ENCODE data around the gene SCAPER.

Gene SCAPER

DNA sequence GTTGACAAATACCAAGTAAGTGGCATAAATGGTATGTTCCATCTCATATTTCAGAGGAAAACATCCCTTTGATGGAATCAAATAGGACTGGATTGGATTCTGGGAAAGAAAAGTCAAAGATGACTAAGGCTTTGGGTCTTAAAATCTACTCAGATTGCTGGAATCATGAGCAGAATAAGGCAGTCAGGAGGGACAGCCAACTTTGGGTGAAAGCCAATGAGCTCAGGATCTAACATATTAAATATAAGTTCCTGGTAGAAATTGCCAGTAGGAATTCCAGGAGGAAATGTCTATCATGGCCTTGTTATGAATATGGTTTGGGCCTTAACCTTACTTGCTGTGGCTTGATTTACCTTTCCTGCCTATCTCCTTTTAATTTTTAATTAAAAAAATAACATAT lies 513.3 kb downstream of the SCAPER start:
- DNase-seq: no peak

DNA sequence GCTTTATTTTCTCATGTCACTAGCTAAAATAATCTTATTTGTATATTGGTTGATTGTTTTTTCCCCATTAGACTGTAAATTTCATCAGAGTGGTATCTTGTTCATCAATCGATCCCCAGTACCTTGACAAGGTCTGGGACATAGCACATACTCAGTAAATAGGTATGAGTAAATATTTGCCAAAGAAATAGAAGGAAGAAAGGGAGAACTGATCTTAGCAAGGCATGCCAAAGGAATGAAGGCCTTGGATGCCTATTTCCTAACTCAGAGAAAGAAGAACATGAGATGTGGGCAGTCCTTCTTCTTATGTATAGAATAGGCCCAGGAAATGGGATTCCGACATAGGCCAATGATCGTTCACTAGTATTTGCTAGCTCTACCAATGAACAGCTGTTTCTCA lies 513.8 kb downstream of the SCAPER start:
- no peak for DNase-seq

DNA sequence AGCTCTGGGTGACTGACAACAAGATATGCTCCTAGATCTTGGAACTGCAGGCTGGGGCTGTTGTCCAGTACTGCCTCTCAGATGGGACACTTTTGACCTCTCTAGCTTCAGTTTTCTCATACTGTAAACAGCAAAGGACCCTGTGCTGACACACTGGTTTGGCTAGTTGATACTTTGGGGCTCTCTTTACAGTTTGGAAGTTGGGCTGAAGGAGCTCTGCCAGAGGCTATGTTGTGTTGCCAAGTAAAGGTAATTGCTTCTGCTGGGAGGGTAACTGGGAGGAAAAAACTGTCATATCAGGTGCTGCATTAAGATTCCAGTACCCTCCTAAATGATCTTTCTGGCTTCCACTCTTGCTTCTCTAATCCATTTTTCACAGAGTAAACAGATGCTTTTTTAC lies 514.6 kb downstream of the SCAPER start:
- DNase-seq: no peak

DNA sequence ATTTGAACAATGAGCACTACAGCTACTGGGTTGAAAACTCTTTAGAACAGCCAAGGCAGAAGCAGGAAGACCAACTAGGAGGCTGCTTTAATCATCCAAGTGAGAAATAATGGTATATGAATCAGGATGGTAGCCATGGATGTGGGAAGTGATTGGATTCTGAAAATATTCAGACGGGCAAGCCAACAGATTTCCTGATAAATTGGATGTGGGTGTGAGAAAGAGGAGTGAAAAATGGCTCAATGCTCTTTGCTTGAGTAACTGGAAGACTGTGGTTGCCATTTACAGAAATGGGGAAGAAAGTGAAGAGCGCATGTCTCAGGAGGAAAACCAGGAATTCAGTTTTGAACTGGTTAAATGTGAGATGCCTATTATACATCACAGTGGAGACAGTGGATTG lies 518.2 kb downstream of the SCAPER start:
- no peak for DNase-seq

DNA sequence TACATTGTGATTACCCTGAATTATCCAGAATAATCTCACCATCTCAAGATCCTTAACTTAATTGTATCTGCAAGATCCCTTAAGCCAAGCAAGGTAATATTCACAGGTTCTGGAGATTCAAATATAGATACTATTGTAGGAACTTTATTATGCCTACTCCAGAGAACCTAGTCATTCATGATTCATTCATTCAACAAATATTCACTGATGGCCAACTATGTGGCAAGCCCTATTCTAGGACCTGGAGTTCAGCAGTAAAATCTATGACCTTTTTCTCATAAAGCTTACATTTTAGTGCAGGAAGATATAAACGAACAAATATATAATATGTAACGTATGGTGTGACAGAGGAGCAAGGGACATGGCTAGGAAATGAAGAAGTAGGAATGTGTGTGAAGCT lies 519.0 kb downstream of the SCAPER start:
- DNase-seq: no peak

DNA sequence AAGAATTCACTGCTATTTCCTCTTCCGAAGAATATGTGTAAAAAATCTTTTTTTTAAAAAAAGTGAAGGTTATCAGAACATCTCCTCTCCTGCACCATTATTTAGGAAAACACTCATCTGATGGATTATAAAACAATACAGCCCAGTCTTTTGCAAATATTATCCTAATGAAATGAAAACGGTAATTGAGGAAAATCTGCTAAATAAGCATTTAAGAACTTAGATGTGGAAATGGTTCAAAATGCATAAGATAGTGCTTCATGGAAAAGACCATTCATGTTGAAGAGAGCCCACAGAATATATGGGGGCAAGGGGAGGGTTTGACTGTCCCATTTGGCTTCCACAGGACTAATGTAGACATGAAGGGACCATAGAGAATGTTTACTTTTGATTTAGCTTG lies 520.7 kb downstream of the SCAPER start:
- no peak for DNase-seq

DNA sequence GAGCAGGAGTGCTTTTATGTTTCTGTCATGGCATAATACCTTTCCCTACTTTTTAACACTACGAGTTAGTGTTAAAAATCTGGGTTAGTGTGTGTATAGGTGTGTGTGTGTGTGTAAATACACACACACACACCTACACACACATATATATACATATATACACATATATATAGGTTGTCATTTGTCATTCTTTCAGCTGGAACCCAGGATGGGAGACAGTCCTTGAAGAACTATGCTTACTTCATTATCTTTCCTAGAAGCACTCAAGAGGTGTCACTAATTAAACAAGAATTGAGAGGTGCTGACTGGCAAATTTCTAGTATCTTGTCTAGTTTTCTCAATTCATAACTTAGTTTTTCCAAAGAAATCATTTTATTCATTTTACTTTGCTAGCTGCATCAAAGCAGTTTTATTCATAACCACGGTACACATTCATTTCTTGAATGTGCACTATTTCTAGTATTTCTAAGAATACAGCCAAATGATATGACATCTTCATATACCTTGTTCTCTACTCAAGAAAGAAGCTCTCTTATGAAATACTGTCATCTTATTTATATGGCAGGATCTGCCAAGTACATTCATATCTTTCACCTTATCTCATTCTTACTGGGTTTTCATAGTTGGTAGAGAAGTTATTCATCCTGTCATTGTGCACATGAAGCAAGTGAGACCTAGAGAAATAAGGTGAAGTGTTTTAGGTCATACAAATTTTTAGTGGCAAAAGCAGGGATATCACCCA lies 522.0 kb downstream of the SCAPER start:
- no peak for DNase-seq

DNA sequence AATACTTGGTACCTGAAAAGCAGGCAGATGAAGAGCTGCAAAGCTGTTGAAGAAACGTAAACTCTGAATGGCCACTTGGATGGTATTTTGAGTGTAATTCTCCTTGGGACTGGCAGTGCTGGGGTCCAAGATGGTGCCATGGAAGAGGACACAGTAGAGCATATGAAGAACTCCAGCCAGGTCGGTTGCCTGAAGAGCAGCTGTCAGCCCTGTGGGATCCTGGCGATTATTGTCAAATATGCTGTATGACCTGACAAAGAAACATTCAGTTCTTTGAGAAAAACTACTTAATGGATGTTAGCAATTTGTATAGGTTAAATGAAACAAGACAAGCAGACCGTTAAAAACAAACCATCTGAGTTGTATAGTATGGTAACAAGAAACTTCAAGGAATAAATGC lies 523.8 kb downstream of the SCAPER start:
- DNase-seq: no peak

DNA sequence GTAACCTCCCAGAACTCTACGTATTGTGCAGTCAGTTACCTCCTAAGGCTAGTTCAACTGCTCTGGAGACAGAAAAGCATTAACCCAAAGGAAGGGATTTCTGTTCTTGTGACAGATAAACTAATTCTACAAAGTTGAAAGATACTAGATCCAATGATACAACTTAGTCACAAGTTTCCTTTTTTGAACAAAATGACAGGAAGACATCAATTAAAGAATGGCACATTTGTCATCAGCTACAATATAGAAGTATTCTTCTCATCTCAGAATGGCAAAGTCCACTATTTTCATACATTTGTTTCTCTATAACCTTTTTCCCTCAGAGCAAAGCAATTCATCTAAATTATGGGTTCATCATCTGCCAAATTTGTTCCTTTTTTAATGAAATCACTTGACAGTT lies 524.9 kb downstream of the SCAPER start:
- DNase-seq: no peak

DNA sequence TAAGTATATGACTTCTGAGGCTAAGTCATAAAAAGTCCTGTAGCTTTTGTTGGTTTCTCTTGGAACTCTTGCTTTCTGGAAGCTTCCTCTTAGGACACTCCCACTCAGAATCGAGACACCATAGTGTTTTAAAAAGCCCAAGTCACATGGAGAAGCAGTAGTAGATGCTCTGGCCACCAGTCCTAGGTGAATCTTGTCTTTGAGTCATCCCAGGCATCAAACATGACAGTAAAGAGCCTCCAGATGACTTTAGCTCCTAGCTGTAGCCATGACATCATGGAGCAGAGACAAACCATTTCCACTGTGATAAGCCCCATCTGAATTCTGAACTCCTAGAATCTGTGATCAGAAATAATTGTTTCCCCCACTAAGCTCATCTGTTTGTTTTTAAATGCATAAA lies 526.4 kb downstream of the SCAPER start:
- no peak for DNase-seq

DNA sequence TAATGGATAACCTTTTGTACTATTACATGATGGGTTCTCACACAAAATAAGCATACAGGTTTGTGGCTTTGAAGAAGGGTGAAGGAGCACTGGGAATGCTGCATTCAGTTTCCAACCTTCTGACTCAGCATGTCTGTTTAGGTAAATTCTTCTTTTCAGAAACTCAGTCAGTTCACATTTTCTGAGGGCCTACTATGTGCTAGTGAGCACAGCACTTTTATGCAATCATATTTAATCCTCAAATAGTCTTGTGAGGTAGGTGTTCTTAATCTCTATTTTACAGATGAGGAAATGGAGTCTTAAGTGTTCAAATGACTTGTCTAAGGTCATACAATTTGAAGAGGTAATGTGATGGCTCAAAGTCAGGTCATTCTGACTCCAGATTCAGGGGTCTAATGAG lies 527.4 kb downstream of the SCAPER start:
- no peak for DNase-seq

DNA sequence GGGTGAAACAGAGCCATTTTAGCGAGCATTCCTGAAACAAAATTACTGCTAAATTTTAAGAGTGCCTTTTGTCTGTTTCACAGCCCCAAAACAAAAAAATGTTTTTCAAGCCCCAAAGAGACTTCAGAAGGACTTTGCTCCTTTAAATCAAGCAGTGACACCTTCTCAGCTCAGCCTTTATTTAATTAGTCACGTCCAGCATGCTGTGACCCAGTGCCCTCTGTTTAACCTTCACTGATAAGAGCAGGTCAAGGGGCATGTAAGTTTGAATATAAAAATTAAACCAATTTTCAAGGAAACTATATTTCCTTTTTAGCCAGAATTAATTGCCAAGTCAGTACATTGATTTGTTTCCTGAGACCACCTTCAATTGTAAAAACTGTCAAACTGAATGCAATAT lies 527.9 kb downstream of the SCAPER start:
- DNase-seq: no peak

DNA sequence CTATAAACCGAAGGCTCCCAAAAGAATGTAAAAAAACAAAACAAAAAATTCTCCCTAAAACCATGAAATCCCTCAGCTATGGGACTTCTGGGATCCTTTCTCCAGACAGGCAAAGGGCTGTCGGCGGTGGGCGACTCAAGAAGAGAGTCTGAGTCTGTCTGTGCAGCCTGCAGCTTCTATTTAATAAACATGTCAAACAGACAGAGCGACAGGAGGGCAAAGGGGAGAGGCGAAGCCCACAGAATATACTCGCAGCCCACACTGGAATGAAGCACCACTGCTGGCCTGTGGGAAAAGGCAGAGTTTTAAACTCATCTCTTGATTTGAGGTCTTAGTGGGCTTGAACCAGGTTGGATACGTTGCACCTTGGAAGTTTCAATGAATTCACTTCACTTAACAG lies 528.3 kb downstream of the SCAPER start:
- DNase-seq: no peak

DNA sequence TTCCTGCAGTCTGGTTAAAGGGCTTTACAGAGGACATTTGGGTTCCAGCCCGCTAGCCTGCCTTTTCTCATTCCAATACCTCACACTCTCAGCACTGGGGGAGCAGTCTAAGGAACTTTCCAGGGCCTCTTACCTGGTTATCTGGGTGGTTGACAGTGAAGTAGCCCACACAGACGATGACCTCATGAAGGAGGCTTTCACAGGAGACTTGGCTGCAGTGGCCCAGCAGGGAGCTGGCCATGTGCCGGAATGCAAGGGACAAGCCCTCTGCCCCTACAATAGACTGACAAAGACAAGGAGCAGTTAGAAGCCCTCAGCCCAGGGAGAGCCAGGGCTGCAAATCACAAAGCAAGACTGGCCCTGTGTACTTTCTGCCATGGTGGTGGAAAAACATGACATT lies 529.1 kb downstream of the SCAPER start:
- DNase-seq: no peak

DNA sequence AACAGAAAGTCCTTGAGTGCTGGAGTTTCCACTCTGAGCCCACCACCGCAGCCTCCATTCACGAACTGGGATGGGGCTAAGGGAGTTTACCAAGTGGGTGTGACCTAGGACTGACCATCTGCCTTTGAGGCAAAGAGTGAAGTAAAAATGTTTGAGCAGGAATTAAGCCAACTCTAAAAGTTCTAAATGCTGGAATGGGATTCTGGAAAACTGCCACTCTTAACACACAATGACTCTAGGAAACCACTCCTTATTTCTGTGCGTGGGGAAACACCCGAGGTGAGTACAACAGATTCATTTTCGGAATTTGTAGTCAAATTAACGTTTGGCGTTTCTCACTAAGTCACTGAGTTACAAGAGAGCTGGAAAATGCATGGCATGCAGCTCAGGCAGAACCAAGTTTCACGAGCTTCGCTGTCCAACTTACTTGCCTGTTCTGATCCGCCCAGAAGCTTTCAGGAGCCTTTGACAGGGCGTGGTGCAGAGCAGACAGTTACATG lies 537.0 kb downstream of the SCAPER start:
- DNase-seq: no peak

DNA sequence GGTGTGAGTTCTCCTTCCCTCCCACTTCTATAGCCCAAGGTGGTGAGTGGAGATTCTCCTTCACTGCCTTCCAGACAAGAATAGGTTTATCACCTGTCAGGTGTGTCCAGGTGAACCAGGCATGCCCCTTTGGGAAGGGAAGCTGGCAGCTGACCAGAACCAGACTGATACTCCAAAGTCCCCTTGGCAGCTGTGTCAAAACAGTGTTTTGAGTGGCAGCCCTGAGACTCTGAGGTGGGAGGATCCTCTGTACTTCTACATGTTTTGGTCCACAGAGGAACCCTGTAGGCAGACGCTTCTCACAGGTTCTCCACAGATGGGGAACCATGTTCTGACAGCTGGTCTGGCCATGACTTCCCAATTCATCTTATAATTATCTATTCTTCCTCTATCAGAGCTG lies 538.4 kb downstream of the SCAPER start:
- no peak for DNase-seq

DNA sequence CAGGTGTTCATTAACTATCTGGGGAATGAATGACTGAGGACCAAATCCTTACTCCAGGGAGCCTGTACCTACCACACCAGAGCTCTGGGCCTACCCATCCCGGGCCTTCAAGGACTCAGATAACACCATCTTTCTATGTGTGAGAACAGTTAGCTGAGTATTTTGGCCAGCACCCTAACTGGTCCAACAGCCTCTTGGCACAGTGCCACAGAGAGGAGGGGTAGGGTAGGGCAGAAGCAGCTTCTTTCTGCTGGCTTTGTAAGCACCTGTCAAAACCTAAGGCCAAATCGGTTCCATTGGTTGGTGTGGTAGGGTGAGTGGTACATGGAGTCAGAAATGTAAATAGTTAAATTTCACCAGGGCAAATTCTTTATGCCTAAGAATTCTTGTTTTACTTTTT lies 541.9 kb downstream of the SCAPER start:
- no peak for DNase-seq

DNA sequence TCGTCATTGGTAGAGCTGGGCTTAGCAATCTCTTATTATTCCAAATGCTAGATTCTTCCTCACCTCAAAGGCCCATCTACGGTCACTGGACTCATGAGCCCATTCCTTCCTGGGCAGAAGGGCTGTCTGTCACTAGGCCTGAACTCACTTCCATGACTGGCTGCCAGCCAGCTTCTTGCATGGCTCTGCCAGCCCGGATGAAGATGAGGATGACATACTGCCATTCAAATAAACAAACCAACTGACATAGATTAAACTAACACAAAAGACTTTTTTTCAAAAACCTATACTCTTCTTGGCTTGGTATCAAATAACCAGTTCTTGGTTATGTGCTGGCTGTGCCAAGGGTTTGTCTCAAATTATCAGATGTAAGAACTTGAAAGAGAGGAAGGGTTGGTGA lies 544.7 kb downstream of the SCAPER start:
- no peak for DNase-seq

DNA sequence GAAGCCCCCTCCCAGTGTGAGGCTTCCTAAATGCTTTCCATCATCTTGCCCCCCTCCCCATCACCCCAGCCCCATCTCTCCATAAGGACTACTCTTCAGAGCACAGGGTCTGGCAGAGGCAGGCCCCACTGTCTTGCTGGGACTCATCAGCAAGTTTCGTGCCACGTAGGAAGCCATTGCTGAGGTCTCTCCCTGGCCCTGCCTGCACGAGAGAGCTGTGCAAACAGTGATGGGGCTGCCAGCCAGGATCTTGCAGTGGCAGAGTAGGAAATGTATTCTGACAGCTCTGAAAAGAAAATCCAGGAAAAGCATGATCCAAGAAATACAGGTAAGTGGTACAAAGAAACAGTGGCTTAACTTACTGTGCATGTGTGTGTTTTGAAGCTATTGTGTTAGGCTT lies 546.0 kb downstream of the SCAPER start:
- no peak for DNase-seq

DNA sequence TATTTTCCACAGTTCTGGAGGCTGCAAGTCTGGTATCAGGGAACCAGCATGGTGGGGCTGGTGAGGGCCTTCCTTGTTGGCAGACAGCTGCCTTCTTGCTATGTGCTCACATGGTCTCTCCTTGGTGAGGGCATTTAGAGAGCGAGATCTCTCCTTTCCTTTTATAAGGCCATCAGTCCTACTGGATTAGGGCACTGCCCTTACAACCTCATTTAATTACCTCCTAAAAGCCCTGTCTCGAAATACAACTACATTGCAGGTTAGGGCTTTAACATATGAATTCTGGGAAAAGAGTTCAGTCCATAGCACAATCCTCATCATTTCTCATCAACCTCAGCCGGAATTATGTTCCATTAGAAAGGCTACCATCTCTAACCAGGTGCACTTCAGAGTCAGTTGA lies 546.7 kb downstream of the SCAPER start:
- no peak for DNase-seq

DNA sequence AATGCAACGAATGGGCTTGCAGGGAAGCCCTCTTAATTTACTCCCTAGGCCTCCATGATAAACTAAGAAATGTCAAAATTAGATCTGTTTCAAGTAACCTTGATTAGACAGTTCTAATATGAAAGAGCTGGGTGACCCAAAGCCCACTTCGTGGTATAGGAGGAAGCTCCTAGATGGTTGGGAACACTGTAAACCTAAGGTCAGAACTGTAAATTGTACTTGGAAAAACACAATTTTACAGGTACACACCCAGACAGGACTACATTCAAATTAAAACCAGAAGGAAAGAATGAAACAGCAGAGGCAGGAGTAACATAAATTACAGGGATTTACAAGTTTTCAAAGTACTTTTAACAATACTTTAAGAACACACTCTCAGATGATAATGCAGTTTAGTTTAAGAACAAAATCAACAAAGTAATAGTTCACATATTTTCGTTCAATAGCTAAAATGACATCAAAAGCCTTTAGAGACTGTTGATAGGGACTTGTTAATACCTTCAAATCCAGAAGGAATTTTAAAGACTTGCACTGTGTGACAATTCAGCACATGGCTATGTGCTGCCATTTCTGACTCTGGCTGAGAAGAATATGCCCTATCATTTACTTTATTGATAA lies 550.2 kb downstream of the SCAPER start:
- DNase-seq: no peak

DNA sequence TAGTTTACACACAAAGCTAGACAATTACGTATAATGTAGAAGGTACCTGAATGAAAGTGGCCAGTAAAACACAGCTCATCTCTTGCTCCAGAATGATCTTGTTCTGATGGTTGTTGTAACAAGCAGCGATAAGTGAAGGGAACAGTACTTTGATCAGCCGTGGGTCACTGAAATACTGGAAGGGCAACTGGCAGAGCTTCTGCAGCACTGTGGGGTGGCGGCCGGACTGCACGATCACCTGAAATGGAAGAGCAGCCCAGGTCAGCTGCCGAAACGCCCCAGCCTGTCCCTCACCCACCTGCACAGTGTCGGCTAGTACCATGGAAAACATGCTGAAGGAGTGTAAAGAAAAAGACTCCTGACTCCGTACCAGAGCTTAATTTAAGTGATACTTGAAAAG lies 551.2 kb downstream of the SCAPER start:
- no peak for DNase-seq

DNA sequence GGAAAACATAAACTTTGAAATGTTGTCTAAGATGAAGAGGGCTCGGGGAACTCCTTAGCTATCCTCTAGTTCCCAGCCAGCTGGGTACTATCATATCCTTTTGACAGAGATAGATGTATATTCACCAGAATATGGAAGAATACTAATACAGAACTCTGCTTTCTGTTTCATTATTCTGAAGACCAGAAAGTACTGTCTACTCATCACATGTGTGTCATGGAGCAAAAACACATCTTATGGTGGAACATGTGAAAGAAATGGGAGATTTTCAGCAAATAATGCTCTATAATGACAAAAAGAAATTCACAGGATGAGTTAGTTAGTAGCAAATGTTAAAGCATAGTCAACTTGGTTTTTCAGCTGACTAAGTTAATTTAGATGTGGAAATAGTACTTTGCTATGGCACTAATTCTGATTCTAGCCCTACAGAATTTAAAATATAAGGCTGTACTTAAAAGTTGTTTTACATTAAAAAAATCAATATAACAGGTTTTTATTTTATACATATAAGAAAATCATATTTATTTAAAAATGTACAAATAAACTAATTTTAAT lies 552.0 kb downstream of the SCAPER start:
- no peak for DNase-seq

DNA sequence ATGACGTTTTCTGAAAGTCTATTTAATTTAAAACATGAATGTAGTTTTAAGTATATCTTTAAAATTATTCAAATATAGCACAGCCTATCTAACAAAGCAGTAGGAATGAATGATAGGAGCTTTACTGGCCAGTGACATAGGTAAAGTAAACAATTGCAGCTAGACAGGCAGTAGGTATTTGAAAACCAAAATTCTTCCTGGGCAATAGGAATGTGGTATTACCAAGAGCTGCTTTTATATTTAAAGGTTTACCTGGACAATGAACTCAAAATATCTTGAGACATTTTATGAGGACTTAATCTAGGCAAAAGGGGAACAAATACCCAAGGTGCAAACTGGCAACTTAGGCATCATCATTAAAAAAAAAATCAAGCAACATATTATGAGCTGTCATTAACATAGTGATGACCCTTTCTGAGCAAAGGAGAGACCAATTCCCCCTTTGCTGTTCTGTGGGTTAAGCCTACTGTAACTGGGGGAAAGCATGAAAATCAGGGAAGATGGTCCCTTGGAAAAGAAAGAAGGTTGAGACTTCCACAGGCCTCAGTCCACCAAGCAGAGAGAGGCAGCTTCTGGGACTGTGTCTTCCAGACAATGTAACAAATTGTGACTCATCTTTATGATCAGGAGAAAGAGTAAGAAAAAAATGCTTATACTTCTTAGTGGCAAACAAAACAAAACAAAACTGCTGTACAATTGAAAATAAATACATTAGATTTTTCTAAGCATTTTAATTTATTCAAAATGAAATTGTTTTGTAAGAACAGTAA lies 555.7 kb downstream of the SCAPER start:
- DNase-seq: no peak
